IMR-90 (cell line): ENCODE measurements around the gene ARMH4. TPM values are rescaled to one million over a fixed set of nuclear protein-coding genes. Genes with fewer than 3 reads are reported as not detected.
A peak's percentile ranks its signal among the peaks of the same experiment; 100 is the strongest.

Experiments used
- ATAC-seq: fragments of 200-7000 bp; cut with Tn5 transposase; 2 replicates; pipeline ENCODE4 v1.9.1; 2020; ENCODE audit warnings: low read depth, mild to moderate bottlenecking, moderate library complexity
- BruUV-seq: library from RNA; stranded (reverse); fragments of 400-500 nt; replicated peaks from 2 replicates; lab custom pipeline; 2021; lab: Mats Ljungman, UMichigan
- CTCF ChIA-PET: fragments of 300-600 bp; formaldehyde crosslinking; extraction: SDS; loops from one replicate; lab custom pipeline; 2021; ENCODE audit warnings: antibody characterized with exemption; lab: Yijun Ruan, JAX
- POLR2A ChIA-PET: fragments of 300-600 bp; sonication (Branson Sonifier 250); formaldehyde crosslinking; loops from one replicate; lab custom pipeline; 2022; ENCODE audit warnings: antibody characterized with exemption; ENCODE audit not compliant: unreplicated experiment; lab: Charles Lee
- DNase-seq: peaks from one replicate; pipeline ENCODE4 v3.0.0; 2013
- H2AFZ ChIP-seq: replicated peaks from 2 replicates; pipeline ENCODE3; 2013; ENCODE audit warnings: low read length, mild to moderate bottlenecking; ENCODE audit not compliant: poor library complexity
- H2AK5ac ChIP-seq: 2 replicates; pipeline ENCODE4 v1.6.1; 2013; ENCODE audit warnings: low read depth, low read length, inconsistent platforms
- H2AK9ac ChIP-seq: replicated peaks from 2 replicates; pipeline ENCODE3; 2013; ENCODE audit warnings: mild to moderate bottlenecking, low read depth, low read length, moderate library complexity; ENCODE audit not compliant: poor library complexity
- H2BK120ac ChIP-seq: 2 replicates; pipeline ENCODE4 v1.6.1; 2013; ENCODE audit warnings: low read depth, low read length, inconsistent platforms
- H2BK15ac ChIP-seq: 3 replicates; pipeline ENCODE4 v1.6.1; 2013; ENCODE audit warnings: low read depth, low read length, inconsistent platforms
- H2BK20ac ChIP-seq: 2 replicates; pipeline ENCODE4 v1.6.1; 2013; ENCODE audit warnings: low read depth, mild to moderate bottlenecking, inconsistent platforms, low read length, moderate library complexity
- H2BK5ac ChIP-seq: 2 replicates; pipeline ENCODE4 v1.6.1; 2013; ENCODE audit warnings: mild to moderate bottlenecking, low read depth, low read length, inconsistent platforms; ENCODE audit not compliant: poor library complexity, severe bottlenecking
- H3K14ac ChIP-seq: replicated peaks from 2 replicates; pipeline ENCODE4 v1.6.1; 2013; ENCODE audit warnings: low read depth, low read length, inconsistent platforms
- H3K18ac ChIP-seq: 2 replicates; pipeline ENCODE4 v1.6.1; 2013; ENCODE audit warnings: low read depth, low read length, control low read depth
- H3K23ac ChIP-seq: 2 replicates; pipeline ENCODE4 v1.6.1; 2013; ENCODE audit warnings: low read depth, low read length, inconsistent platforms
- H3K27ac ChIP-seq: 2 replicates; pipeline ENCODE4 v1.5.1; 2013; ENCODE audit warnings: mild to moderate bottlenecking, control low read depth, low read length; ENCODE audit not compliant: insufficient read depth
- H3K27me3 ChIP-seq: 2 replicates; pipeline ENCODE4 v1.6.1; 2013; ENCODE audit warnings: low read length; ENCODE audit not compliant: control insufficient read depth, insufficient read depth
- H3K36me3 ChIP-seq: 2 replicates; pipeline ENCODE4 v1.6.1; 2013; ENCODE audit warnings: low read length, mixed read lengths; ENCODE audit not compliant: control insufficient read depth, insufficient read depth
- H3K4ac ChIP-seq: 2 replicates; pipeline ENCODE4 v1.6.1; 2013; ENCODE audit warnings: low read depth, low read length, inconsistent platforms
- H3K4me1 ChIP-seq: 2 replicates; pipeline ENCODE4 v1.6.1; 2013; ENCODE audit warnings: low read length, mixed read lengths; ENCODE audit not compliant: control insufficient read depth, insufficient read depth
- H3K4me2 ChIP-seq: 2 replicates; pipeline ENCODE4 v1.6.1; 2013; ENCODE audit warnings: low read depth, mild to moderate bottlenecking, control low read depth, low read length, moderate library complexity
- H3K4me3 ChIP-seq: 2 replicates; pipeline ENCODE4 v1.5.1; 2013; ENCODE audit warnings: low read depth, mild to moderate bottlenecking, control low read depth, low read length, moderate library complexity; ENCODE audit not compliant: insufficient read depth
- H3K56ac ChIP-seq: 2 replicates; pipeline ENCODE4 v1.6.1; 2013; ENCODE audit warnings: low read length, inconsistent platforms; ENCODE audit not compliant: insufficient read depth; ENCODE audit errors: extremely low read depth
- H3K79me1 ChIP-seq, 2 experiments: 2 replicates each; pipeline ENCODE4 v1.6.1; 2013; ENCODE audit warnings: low read length in 2 of 2, inconsistent platforms in 1 of 2, low read depth in 1 of 2
- H3K9ac ChIP-seq: 2 replicates; pipeline ENCODE4 v1.6.1; 2013; ENCODE audit warnings: low read depth, low read length, control low read depth
- H3K9me1 ChIP-seq: 2 replicates; pipeline ENCODE4 v1.6.1; 2013; ENCODE audit warnings: low read length, inconsistent platforms; ENCODE audit not compliant: insufficient read depth
- H3K9me3 ChIP-seq: 2 replicates; pipeline ENCODE4 v1.6.1; 2013; ENCODE audit warnings: low read length; ENCODE audit not compliant: control insufficient read depth, insufficient read depth
- H4K20me1 ChIP-seq: 2 replicates; pipeline ENCODE4 v1.6.1; 2013; ENCODE audit warnings: low read length, inconsistent platforms; ENCODE audit not compliant: insufficient read depth
- H4K5ac ChIP-seq: 2 replicates; pipeline ENCODE4 v1.6.1; 2013; ENCODE audit warnings: mild to moderate bottlenecking, low read depth, low read length, control low read depth
- H4K8ac ChIP-seq, 2 experiments: 2 replicates each; pipeline ENCODE4 v1.6.1; 2013; ENCODE audit warnings: low read depth in 2 of 2, low read length in 2 of 2, control low read depth in 1 of 2, inconsistent platforms in 1 of 2
- H4K91ac ChIP-seq: 2 replicates; pipeline ENCODE4 v1.6.1; 2013; ENCODE audit warnings: low read depth, low read length, inconsistent platforms; ENCODE audit not compliant: insufficient read depth
- BHLHE40 ChIP-seq: fragments of 150-350 bp; IDR thresholded peaks from 2 replicates; pipeline ENCODE4 v1.6.1; 2016; ENCODE audit warnings: mild to moderate bottlenecking, low read depth, low read length
- MAFK ChIP-seq: IDR thresholded peaks from 2 replicates; pipeline ENCODE4 v1.6.1; 2012; ENCODE audit warnings: low read depth, low read length, improper control_type of control experiment
- MXI1 ChIP-seq: IDR thresholded peaks from 2 replicates; pipeline ENCODE4 v1.6.1; 2012; ENCODE audit warnings: low read depth, mild to moderate bottlenecking, low read length, moderate library complexity, borderline replicate concordance
- POLR2A ChIP-seq: IDR thresholded peaks from 2 replicates; pipeline ENCODE4 v1.6.1; 2012; ENCODE audit warnings: mild to moderate bottlenecking, low read depth, low read length
- RAD21 ChIP-seq: IDR thresholded peaks from 2 replicates; pipeline ENCODE4 v1.6.1; 2012; ENCODE audit warnings: low read length, improper control_type of control experiment
- SMC3 ChIP-seq: fragments of 150-350 bp; IDR thresholded peaks from 2 replicates; pipeline ENCODE4 v1.6.1; 2016; ENCODE audit warnings: low read depth, mild to moderate bottlenecking, antibody characterized with exemption, low read length, moderate library complexity
- USF2 ChIP-seq: fragments of 150-350 bp; IDR thresholded peaks from 2 replicates; pipeline ENCODE4 v1.6.1; 2017; ENCODE audit warnings: mild to moderate bottlenecking, antibody characterized with exemption, low read length, low read depth
- WGBS, 2 experiments: methylation state at CpG; one replicate each; pipeline versions ENCODE4 v1.1.5 to v1.1.7; 2013; ENCODE audit warnings: missing lambda C conversion rate in 2 of 2; ENCODE audit not compliant: insufficient read length in 1 of 2; ENCODE audit errors: extremely low coverage in 2 of 2; 5-methylcytosine and 5-hydroxymethylcytosine counted together
- dilution Hi-C: fragments of 300-500 bp; cut with HindIII; formaldehyde crosslinking; loops from one replicate; pipeline ENCODE4 v1.14.3; 2018; ENCODE audit warnings: low sequenced_read_pairs; ENCODE audit not compliant: unreplicated experiment
- in situ Hi-C: fragments of 300-500 bp; cut with MboI; formaldehyde crosslinking; loops from 3 replicates; pipeline ENCODE4 v1.14.3; 2019; ENCODE audit warnings: low sequenced_read_pairs, inconsistent platforms, mixed read lengths
- intact Hi-C: fragments of 100-400 bp; cut with micrococcal nuclease; formaldehyde crosslinking; loops from 2 replicates; pipeline ENCODE4 v1.10.0; 2022
- polyA plus RNA-seq, 3 experiments: library from polyadenylated mRNA; depleted of rRNA; stranded (reverse); fragments of >200 nt; gene quantifications; 2 replicates each; pipeline ENCODE4 v1.2.3, GENCODE V29; 2012; ENCODE audit warnings: low replicate concordance in 1 of 3
- total RNA-seq: library from RNA; depleted of rRNA; stranded (reverse); fragments of >200 nt; gene quantifications from 2 replicates; pipeline ENCODE4 v1.2.3, GENCODE V29; 2012

The ARMH4 gene
- total and polyA plus RNA-seq, 2 of the 4 experiments (the other 2 are of a cell fraction) = 4.6 to 5.6 TPM

DNA sequence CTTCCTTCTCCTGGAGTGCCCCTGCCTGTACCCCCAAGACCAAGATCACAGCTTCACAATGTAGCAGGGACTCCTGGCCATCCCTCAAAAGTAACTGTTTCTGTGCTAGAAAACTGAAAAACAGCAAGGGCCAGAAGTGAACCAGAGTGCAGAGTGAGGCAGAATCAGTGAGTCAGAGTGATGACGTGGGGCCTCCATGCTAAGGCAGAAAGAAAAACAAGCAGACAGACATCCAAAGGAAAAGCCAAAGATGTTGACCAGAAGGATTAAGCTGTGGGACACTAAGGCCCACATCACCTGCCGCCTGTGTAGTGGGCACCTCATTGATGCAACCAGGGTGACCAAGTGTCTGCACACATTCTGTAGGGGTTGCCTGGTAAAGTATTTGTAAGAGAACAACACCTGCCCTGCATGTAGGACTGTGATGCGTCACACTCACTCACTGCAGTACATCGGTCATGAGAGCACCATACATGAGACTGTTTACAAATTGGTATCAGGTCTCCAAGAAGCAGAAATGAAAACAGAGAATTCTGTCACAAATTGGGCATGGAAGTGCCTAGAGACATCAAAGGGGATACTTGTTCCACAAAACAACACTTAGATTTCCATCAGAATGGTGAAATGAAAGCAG, 51.2 kb downstream of the ARMH4 start (continued):
- TF ChIP-seq USF2 = no peak

GRCh38 chr14:58099682-58100081, 52.3 kb downstream of the ARMH4 start:
- H3K79me1 ChIP-seq = no peaks in the 10 kb centered on the region
- CTCF ChIA-PET = no interaction called here
- no peaks in the 10 kb centered on the region; the same call in 1 of the 2 replicates for H3K9me1 ChIP-seq
- peaks cover 4% of the 10 kb centered on the region; the same call in 1 of the 2 replicates for H3K4me1 ChIP-seq
- 100% methylated on average over 1 of the region's 5 CpGs; no CpG with 5 or more reads in 1 of the 2 experiments for WGBS, 2 experiments
- no peak overlapping the region for H3K9ac ChIP-seq
- ATAC-seq (no peak), DNase-seq (no peak)
- in situ Hi-C loops = loop anchor here (25.0 kb wide), 1 partner anchor 288 kb away; the partner anchor contains the start of gene TOMM20L
- H3K27me3 ChIP-seq = peaks cover 22% of the 10 kb centered on the region
- H2AK5ac ChIP-seq = no peak overlapping the region
- no peak overlapping the region for H2AK9ac ChIP-seq
- H4K91ac ChIP-seq = no peak overlapping the region
- no peak overlapping the region for H3K4me3 ChIP-seq
- H3K36me3 ChIP-seq = no peaks in the 10 kb centered on the region
- H2BK120ac ChIP-seq = no peak overlapping the region
- no peak overlapping the region for H3K14ac ChIP-seq
- no peak overlapping the region for H2AFZ ChIP-seq
- H3K9me3 ChIP-seq = no peaks in the 10 kb centered on the region
- H2BK15ac ChIP-seq = no peak overlapping the region
- H2BK5ac ChIP-seq = no peak overlapping the region
- intact Hi-C loops = loop anchor here (10.0 kb wide), 1 partner anchor 295 kb away; the partner anchor contains the start of gene TOMM20L
- no peak overlapping the region for H4K8ac ChIP-seq
- POLR2A ChIA-PET = no interaction called here
- H4K20me1 ChIP-seq = no peaks in the 10 kb centered on the region
- TF ChIP-seq POLR2A = no peak
- TF ChIP-seq MXI1 = no peak
- no peak for TF ChIP-seq USF2
- no peak for TF ChIP-seq MAFK
- TF ChIP-seq RAD21 = no peak
- TF ChIP-seq SMC3 = no peak
- TF ChIP-seq BHLHE40 = no peak
- no TSS peak for BruUV-seq
- peak overlapping the region; percentile 23; the same call in 1 of the 2 replicates for H3K4ac ChIP-seq
- no peak overlapping the region for H4K5ac ChIP-seq
- no peak overlapping the region for H3K27ac ChIP-seq
- H3K18ac ChIP-seq = no peak overlapping the region
- no peak overlapping the region for H2BK20ac ChIP-seq
- dilution Hi-C loops = no loop called here
- no peak overlapping the region for H3K4me2 ChIP-seq
- H3K23ac ChIP-seq = no peak overlapping the region
- H3K56ac ChIP-seq = no peak overlapping the region
